AG10803 (cell line): Measurements from ENCODE around the gene HAVCR1.

ENCODE experiments used
- DNase-seq: peaks from one replicate; pipeline ENCODE4 v3.0.0; 2010; ENCODE audit warnings: low read depth
- H3K4me3 ChIP-seq: 2 replicates; pipeline ENCODE4 v1.5.1; 2011; ENCODE audit warnings: mild to moderate bottlenecking, low read length, control low read depth
- TF ChIP-seq, protein P1 (sequence below): conservative IDR thresholded peaks from 2 replicates; pipeline ENCODE4 v1.5.1; 2011; ENCODE audit warnings: mild to moderate bottlenecking, low read length, control low read depth, inconsistent platforms

HAVCR1 gene

DNA sequence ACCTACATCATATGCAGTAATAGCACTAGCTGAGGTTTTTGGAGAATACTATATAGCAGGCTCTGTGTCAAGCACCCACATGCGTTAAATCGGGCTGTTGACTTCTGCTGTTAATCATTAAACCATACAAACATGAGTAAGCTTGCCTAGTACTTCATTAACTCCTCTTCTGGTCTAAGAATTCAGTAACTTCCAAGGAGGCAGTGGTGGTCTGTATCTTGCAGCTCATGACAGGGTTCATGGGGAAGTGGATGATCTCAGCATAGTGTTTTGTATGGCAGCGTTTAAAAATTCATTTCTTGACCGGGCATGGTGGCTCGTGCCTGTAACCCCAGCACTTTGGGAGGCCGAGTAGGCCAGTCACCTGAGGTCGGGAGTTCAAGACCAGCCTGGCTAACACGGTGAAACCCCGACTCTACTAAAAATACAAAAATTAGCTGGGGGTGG, at the start of gene HAVCR1:
HAVCR1 (minus strand) TSS at position 24 of the 447 bp plus-strand sequence. CDS start 1,173 bp downstream, outside the sequence.
- H3K4me3 ChIP-seq, result no peak within 1 kb of the TSS
- TF ChIP-seq, protein P1, sequence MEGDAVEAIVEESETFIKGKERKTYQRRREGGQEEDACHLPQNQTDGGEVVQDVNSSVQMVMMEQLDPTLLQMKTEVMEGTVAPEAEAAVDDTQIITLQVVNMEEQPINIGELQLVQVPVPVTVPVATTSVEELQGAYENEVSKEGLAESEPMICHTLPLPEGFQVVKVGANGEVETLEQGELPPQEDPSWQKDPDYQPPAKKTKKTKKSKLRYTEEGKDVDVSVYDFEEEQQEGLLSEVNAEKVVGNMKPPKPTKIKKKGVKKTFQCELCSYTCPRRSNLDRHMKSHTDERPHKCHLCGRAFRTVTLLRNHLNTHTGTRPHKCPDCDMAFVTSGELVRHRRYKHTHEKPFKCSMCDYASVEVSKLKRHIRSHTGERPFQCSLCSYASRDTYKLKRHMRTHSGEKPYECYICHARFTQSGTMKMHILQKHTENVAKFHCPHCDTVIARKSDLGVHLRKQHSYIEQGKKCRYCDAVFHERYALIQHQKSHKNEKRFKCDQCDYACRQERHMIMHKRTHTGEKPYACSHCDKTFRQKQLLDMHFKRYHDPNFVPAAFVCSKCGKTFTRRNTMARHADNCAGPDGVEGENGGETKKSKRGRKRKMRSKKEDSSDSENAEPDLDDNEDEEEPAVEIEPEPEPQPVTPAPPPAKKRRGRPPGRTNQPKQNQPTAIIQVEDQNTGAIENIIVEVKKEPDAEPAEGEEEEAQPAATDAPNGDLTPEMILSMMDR, result no peak
- no peak for DNase-seq

GRCh38 chr5:157107508-157107907, 48.6 kb upstream of the HAVCR1 start:
- no peak for DNase-seq
- no peak overlapping the region for H3K4me3 ChIP-seq
- TF ChIP-seq, protein P1, result no peak

DNA sequence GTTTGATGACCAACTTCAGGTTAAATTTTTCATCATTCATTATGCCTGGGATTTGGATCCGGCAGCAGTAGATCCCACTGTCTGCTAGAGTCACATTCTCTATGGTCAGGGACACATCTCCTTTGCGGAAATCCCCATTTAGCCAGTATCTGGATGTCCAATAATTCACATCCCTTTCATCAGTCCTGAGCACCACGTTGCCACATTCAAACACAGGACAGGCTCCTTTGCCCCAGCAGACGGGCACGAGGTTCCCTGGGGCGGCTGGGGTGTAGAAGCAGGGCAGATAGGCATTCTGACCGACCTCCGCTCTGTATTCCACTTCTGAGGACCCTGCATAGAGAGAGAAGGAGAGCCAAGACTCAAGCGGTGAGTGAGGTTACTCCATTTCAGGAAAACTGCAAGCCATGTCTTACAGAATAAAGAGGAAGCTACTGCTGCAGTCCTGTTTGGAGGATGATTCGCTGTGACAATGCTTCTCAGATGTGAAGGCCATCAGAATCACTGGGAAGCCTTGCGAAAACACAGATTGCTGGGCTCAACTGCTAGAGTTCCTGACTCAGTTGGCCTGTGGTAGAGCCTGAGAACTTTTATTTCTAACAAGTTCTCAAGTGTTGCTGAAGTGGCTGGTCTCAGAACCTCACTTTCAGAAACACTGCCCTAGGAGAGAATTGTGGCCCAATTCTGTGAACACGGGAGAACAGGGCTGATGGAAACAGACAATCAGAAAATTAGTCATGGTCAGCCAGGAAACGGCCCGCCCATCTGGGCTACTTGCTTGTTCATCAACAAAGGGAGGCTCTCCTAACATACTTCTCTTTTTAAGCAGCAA, 47.9 kb upstream of the HAVCR1 start:
- H3K4me3 ChIP-seq, result no peak overlapping the region
- TF ChIP-seq, protein P1, result no peak
- DNase-seq, result no peak

GRCh38 chr5:157100140-157100679, 41.3 kb upstream of the HAVCR1 start:
- TF ChIP-seq, protein P1, result no peak
- DNase-seq, result peak; percentile 61

GRCh38 chr5:157088342-157088990, 29.6 kb upstream of the HAVCR1 start:
- TF ChIP-seq, protein P1, result no peak
- H3K4me3 ChIP-seq, result no peak overlapping the region
- DNase-seq, result no peak

More at GRCh38 chr5:157100140-157100679, 41.3 kb upstream of the HAVCR1 start:
- H3K4me3 ChIP-seq, result no peak overlapping the region

DNA sequence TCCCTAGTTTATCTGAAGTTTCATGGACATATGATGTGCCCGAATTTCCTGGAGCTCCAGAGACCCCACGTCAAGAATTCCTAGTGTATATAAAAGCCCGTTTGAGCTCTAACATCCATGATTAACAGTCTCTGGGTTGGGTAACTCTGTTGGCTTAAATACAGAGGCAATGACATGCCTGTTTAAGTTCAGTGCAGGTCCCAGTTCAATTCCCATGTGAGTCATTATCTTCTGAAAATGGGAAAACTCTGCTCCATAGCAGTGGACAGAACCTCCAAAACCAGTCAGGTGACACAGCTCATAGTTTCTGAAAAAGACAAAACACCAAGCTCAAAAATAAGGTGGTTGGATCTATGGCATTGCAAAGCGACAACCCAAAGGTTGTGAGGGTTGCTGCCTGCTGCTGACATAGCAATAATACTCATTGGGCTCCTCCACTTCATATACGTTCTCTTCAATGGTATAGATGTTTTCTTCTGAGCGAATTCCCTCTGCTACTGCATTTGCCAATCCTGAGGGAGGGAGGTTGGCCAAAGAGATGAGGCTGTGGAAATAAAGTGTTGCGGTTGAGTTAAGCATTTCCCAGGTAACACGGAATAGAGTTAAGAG, 27.9 kb upstream of the HAVCR1 start:
- TF ChIP-seq, protein P1, result no peak
- H3K4me3 ChIP-seq, result no peak overlapping the region
- DNase-seq, result no peak
